Skin epidermis (tissue), 12 donors: ENCODE data around the gene RNF44.
"Not testable (repeated sequence)": the region's sequence is repeated elsewhere in the genome, so short reads cannot be mapped to it uniquely, and the experiment has no call there.

Experiments
- H3K27ac ChIP-seq, 21 experiments: fragments of 200-600 bp; sonication (generic) in 11 of 21; one replicate each; pipeline ENCODE4 v1.5.0; 2020; ENCODE audit warnings: mild to moderate bottlenecking in 3 of 21, inconsistent platforms in 2 of 21, moderate library complexity in 2 of 21
- H3K4me3 ChIP-seq, 7 experiments: fragments of 200-600 bp; sonication (generic) in 2 of 7; one replicate each; pipeline ENCODE4 v1.5.0; 2020; ENCODE audit warnings: inconsistent platforms in 2 of 7, mild to moderate bottlenecking in 2 of 7, moderate library complexity in 1 of 7

RNF44 gene

DNA sequence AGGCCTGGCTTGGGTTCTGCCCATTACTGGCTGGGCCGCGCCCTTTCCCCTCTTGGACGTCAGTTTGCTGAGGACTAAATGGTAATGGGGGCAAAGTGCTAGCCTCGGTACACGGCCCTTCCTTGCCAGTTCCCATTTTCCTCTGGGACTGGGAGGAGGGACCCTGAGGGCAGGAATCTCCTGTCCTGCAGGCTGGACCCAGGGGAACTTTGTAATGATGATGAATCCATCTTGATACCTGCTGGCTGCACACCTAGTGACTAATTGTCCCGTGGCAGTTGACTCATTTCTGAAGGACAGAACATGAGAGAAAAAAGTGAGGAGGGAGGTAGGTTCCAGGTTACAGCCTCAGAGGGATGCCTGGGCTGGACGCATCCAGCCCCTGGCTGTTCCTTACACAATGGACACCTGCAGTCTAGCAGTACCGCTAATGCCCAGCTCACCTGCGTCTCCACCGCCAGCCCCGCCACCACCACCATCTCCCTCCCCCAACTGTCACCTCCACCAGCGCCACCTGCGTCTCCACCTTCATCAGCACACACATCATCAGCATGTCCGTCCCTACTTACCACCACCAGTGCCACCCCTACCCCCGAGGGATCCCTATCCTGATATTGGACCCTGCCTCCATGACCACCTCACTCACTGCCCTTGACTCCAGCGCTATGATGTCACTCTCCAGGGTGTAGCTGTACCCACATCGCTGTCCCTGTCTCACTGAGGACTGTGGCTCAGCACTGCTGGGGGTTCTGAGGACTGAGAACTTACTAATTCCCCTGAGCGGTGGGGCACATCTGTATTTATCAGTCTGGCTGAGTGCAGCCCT lies 16.3 kb upstream of the RNF44 start:
- Histone ChIP-seq H3K27ac (no peak overlapping the region), H3K4me3 (no peak overlapping the region)

DNA sequence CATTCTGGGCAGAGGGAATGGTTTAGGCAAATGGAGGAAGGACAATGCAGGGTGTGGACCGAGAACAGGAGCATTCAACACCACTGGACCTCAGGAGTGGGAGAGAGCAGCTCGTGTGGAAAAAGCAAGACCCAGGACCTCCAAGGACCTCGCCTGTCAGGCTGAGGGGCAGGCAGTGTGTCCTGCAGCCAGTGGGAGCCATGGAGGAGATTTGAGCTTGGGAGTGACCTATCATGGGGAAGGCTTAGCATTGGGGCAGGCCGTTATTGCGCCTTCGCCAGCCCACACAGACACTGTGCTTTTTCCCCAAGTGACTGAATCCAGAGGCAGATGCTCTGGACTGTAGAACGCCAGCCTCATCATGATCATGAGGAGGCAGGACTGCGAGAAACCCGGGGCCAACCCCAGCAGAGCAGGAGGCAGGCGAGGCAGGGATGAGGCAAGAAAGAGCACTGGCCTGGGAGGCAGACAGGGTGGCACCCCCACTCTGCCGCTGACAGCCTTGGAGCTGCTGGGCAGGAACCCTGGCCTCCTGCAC lies 15.2 kb upstream of the RNF44 start:
- Histone ChIP-seq H3K4me3 (no peak overlapping the region), H3K27ac (no peak overlapping the region)

DNA sequence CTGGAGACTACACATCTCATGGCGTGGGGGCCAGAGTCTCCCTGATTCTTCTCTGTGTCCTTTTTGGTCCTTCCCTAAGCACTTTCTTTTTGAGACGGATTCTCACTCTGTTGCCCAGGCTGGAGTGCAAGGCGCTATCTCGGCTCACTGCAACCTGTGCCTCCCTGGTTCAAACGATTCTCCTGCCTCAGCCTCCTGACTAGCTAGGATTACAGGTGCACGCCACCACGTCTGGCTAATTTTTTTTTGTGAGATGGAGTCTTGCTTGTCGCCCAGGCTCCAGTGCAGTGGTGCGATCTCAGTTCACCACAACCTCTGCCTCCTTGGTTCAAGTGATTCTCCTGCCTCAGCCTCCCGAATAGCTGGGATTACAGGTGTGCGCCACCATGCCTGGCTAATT lies 13.7 kb upstream of the RNF44 start:
- H3K27ac ChIP-seq, H3K4me3 ChIP-seq: not testable (repeated sequence)

DNA sequence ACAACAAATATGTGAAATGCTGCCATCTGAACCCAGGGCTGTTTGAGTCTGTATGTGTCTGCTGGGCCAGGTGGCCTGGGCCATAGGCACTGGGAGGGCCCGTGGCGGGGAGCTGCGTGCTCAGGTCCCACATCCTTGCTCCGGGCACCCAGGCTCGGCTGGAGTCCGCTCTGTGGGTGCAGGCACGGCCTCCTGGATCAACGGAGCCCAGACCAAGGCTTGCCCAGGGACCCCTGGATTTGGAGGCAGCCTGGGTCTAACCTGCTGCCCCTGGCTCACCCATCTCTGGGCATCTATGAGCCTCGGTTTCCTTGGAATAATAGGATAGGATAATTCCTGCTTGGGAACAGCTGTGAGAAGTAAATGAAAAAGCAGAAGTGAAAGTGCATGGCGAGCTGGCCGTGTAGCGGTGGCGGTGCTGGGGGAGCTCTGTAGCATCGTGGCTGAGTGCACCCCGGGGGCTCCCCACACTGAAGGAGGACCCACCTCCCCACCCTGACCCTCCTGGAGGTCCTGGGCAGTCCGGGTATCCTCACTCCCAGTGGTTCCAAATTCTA lies 13.2 kb upstream of the RNF44 start:
- Histone ChIP-seq H3K27ac (no peak overlapping the region), H3K4me3 (no peak overlapping the region)

DNA sequence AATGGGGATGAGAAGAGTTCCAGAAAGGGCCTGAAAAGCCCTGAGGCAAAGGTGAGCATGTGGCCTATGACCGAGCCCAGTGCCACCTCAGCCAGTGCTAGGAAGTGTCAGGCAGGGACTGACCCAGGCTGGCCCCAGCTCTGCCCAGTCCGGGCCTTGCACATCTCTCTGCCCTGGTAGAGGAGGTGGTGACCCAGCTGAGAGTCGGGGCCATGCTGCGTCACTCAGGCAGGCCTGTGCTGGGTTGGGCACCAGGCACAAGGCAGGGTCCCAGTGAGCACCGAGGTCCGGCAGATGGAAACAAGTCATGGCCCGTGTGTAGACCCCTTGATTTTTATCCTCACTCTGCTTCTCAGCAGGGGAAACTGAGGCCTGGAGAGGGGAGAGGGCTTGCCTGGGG lies 12.7 kb upstream of the RNF44 start:
- Histone ChIP-seq H3K27ac (no peak overlapping the region), H3K4me3 (no peak overlapping the region)

DNA sequence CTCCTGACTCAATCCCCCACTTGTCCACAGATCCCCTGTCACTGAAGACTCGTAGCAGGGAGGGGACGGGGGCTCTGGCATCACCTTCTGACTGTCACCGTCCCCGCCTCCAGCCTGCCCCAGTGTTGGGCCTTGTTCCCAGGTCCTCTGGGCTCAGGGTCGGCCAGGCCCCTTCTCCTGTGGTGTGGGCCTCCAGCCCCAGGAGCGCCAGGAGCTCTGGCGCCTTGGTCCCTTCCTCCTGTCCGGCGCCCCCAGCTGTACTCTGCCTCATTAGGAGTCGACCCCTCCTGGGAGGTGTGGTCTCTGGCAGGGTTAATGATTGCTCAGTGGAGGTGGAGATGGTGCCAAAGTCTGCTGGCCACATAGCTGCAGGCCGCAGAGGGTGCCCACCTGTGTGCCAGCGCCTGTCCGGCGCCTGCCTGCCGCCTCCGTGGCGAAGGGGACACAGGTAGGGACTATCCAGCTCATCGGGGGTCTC lies 11.8 kb upstream of the RNF44 start, which contains the start of gene CDHR2:
TSS of gene CDHR2 (plus strand) at position 376 of the 478 bp plus-strand sequence. CDS start 16,011 bp downstream, outside the sequence.
- no peak within 1 kb of the TSS for H3K27ac ChIP-seq
- H3K4me3 ChIP-seq: no peak within 1 kb of the TSS

DNA sequence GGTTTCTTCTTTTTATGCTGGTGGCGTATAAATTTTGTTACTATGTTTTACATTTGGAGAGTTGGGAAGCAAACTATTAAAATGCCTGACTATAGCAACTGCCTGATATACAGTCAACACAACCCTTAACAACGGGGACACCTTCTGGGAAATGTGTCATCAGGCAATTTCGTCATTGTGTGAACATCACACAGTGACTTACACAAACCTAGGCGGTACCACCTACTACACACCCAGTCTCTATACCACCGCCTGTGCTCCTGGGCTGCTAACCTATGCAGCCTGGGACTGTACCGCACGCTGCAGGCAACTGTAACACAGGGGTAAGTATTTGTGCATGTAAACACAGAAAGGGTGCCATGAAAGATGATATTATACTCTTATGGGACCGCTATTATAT lies 10.6 kb upstream of the RNF44 start:
- peak overlapping the region in 9 of 21 experiments; percentile 9 to 71 (median 51) for H3K27ac ChIP-seq
- H3K4me3 ChIP-seq: no peak overlapping the region

DNA sequence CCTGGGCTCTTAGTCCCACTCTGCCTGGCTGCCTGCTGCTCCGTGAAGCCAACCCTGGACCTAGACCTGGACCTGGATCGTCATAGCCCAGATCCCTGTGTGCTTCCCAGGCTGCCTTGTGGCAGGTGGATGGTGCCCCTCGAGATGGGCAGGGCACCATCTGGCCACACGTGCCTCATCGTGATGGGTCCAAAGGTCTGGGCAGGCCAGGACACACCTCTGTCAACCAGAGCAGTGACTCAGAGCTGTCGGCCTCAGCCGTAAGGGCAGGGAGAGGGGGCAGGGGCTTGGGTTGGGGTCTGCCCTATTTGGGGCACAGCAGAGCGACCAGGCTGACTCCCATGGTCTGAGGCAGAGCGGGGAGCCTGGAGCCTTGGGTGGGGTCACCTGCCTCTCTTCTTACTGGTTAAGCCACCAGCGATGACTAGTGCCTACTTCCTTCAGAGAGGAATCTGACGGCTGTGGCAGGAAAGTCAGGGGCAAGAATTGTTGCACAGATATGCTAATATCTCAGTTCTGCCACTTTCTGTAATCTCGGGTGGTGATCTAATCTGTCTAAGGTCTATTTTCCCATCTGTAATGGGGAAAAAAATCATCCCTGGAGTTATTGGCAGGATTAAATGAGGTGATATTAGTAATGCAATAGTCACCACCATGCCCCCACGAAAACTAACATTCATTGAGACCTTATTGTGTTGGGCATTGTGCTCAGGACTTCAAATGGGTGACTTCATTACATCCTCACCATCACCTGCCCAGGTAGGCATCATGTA lies 8.7 kb upstream of the RNF44 start:
- peak overlapping the region in 5 of 21 experiments; percentile 14 to 64 (median 26) for H3K27ac ChIP-seq
- no peak overlapping the region for H3K4me3 ChIP-seq

DNA sequence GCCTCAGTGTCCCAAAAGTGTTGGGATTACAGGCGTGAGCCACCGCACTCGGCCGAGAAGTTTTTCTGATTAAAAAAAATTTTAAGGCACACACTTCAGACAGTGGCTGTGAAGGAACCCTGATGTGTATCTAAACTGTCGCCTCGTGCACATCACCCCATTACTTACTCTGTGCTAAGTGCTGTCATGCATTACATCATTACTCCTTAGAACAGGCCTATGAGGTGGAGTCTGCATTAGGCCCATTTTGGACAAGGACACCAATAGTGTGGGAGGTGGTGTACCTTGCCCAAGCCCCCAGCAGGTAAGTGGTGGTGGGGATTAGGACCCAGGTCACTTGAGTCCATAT lies 8.2 kb upstream of the RNF44 start:
- H3K4me3 ChIP-seq: no peak overlapping the region
- peak overlapping the region in 4 of 21 experiments; percentile 14 to 64 (median 20) for H3K27ac ChIP-seq

DNA sequence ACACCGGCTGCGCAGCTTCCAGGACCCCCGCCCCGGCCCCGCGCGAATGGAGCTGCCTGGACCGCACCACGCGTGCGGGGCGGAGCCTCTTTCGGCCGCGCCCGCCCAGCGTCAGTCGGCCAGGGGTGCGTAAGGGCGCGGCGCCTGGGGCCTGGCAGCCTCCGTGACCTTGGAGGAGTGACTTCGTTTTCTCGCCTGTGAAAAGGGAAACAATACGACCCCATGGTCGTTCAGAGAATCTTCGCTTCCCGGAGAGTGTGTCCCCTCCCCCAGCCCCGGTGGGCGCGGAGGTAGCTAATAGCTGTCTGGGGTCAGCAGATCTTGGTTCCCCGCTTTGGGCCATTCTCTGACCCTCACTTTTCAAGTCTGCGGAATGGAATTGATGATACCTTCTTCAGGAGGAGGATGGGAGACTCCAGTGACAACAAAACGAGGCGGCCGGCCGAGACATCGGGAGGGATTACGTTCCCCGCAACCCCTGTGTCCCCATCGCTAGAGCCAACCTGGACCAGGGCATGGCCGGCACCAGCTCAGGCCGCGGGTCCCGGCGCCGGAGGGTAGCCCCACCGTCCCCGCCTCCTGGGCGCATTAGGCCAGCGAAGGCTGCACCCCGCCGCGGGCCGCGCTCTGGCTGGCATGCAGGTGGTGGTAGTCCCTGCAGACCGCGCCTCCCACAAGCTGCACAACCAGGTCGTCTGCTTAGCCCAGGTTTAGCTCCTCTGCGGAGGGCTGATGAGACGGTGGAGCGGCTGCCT lies 6.4 kb upstream of the RNF44 start:
- Histone ChIP-seq H3K27ac (peak overlapping the region; percentile 40 to 90 (median 80)), H3K4me3 (peak overlapping the region; percentile 37 to 74 (median 56))

DNA sequence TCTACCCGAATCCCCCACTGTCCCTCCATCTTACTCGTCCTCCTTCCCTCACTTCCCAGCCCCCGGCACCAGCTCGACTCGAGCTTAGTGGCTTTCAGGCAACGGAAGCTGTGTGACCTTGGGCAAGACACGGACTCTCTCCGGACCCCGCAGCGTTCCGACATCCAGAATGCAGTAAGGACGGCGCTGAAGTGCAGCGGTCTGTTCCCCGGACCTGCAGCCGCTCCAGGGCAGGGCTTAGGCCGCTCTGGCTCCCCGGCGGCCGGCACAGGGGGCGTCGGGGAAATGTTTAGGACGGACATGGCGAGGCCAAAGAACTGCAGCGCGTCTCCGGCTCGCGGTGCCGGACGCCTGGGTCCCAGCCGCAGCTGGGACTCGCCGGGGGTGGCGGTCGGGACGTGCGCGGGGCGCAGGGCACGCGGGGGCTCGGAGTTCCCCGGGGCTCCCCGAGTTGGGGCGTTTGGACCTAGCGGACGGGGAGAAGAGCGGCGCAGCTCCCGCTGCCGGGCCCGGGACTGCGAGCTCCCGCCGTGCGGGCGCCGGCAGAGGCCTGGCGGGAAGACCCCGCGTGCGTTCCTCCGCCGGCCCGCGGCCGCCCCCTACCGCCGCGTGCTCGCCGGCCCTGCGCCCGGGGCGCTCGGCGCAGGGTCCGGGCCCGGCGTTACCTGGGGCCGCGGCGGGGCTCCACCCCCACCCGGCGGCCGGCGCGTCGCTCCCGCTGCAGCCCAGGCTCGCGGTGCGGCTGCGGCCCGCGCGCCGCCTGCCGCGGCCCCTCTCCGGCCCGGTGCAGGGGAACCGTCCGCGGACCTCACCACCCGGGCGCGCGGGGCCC lies 5.6 kb upstream of the RNF44 start:
- H3K27ac ChIP-seq: peak overlapping the region; percentile 69 to 95 (median 88)
- peak overlapping the region; percentile 47 to 74 (median 67) for H3K4me3 ChIP-seq

DNA sequence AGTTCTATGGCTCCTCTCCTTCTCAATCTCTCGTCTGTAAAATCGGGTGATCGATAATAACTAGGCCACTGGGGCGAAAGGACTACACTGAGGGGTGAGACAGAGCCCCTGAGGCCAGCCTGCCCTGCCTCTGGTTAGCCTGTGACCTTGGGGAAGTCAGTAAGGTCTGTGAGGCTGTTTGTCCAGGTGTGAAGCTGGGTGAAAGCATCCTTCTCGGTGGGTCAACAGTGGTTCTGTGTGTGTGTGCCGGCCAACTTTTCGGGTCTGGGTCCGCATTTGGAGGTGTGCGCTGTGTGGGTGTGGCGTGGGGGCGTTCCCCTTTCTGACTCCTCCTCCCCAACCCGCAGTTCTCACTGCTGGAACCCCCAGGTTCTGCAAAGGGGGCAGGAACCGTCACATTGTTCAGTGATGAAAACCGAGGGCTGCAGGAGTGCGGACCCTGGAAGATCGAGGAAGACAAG lies 5.0 kb upstream of the RNF44 start:
- H3K27ac ChIP-seq: peak overlapping the region in 20 of 21 experiments; percentile 69 to 95 (median 88)

DNA sequence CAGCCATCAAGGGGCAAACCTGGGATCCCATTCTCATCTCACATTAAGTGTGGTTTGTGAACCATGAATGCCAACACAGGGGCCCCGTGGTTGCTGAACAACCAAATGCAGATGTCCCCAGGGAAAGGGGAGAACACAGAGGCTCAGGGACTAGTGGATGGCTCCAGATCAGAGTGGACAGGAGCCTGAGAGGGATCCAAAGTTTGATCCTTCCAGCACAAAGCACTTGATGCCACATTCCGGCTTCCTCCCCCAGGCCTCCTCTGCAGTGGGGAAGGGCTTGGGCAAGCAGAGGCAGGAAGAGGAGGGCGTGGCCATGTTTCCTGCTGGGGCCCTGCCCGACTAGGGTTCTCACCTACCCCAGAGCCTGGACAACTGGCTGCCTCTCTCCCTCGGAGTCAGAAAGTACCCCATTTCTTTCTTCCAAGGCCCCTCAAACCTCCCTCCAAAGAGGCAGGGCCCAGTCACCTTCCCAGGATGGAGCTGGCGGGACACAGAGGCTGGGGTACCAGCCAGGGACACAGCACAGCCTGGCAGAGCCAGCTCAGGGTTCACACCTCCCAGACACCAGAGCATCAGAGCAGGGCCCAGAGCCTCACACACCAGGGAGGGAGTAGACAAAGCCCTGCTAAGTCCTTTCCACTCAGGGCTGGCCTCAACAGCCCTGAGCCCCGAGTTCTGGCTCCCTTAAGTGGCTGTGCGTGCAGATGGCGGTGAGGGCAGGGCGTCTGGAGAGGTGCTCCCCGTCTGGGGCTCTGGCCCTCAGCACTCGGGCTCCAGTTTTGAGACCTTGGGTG lies 4.3 kb upstream of the RNF44 start:
- H3K4me3 ChIP-seq: peak overlapping the region; percentile 47 to 74 (median 67)

More for the DNA sequence above, 5.0 kb upstream of the RNF44 start:
- H3K4me3 ChIP-seq: peak overlapping the region; percentile 47 to 74 (median 67)

DNA sequence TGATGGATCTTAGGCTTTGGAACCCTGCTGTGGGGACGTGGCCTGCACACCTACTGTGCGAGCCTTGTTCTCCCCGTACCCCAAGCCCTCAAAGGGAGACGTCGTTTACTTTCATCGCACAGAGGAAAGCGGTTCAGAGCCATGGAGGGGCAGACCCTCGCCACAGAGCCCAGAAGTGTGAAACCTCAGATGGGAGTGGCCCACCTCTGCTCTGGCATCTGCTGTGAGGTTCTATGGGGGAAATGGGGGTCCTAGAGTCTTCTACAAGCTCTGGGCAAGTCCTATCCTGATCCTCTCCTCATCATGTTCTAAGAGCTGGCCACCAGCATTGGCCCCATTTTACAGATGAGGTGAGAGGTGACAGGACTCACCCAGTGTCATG lies 3.7 kb upstream of the RNF44 start:
- Histone ChIP-seq H3K27ac (peak overlapping the region in 19 of 21 experiments; percentile 3 to 95 (median 88)), H3K4me3 (no peak overlapping the region)

More for the DNA sequence above, 4.3 kb upstream of the RNF44 start:
- peak overlapping the region in 20 of 21 experiments; percentile 69 to 95 (median 88) for H3K27ac ChIP-seq

DNA sequence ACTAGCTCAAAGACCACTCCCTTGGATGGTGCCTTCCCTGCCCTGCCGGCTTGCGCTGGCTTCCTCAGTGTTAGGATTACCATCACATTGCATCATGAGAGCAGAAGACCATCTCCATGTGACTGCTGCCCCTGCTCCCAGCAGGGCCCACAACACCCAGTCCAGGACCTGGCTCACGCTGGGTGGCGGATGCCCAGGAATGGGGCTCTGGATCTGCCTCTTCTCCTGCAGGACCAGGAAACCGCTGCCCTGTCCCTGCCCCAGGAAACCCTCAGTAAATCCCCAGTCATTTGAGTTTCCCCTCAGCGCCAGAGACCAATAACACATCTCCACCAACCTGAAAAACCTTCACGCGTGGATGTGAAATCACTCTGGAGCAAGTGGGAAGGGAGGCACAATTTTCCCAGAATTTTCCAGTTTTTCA lies 3.3 kb upstream of the RNF44 start:
- H3K4me3 ChIP-seq: no peak overlapping the region
- H3K27ac ChIP-seq: peak overlapping the region in 10 of 21 experiments; percentile 45 to 95 (median 92)

DNA sequence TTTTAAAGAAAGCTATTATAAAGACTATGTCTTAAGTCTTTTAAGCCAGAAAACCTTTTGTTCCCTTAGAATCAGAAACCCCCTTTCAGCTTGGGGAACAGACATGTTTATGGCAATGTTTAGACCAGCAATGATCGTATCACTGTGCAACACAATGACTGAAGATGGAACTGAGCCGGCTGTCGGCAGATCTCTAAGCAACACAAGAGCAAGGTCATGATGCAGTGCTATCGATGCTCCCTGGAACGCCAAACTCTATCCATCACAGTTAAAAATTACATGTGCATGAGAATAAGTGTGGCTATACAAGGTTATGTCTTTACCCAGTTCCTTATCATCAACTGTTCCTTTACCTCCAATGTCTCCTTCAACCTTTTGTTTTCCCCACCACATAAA lies 1.8 kb upstream of the RNF44 start:
- Histone ChIP-seq H3K27ac (no peak overlapping the region), H3K4me3 (no peak overlapping the region)

DNA sequence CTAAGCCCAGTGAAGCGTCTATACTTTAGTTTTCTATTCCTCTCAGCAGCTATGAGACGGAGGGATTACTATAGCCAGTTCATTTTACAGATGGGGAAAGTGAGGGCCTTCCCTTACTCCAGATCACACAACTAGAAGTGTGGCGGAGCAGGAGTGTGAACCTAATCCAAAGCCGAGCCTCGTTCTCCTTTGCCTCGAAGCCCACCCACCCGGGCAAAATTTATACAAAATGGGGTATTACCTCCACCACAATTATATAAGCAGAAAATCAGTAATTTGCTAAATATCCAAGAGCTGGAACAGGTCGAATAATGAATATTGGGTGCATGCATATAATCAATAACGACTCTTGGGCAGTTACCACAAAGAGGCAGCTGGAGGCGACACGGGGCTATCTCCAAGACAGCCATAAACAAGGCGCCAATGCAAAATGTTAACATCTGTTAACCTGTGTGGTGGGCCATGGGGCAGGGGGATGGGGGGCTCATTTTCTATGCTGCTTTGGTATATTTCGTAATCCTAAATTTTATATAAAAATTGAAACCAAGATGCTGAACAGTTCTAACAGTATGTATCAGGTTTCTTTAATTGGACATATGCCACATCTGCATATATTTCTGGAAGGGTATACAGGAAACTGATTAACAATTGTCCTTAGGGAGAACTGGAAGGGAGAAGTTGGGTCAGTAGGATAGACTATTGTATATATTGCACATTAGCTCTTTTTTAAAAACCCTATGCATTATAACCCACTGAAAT lies 1.2 kb upstream of the RNF44 start:
- peak overlapping the region in 6 of 7 experiments; percentile 78 to 95 (median 88) for H3K4me3 ChIP-seq

More for the DNA sequence above, 1.2 kb upstream of the RNF44 start:
- peak overlapping the region in 19 of 21 experiments; percentile 30 to 100 (median 95) for H3K27ac ChIP-seq
